ENCODE measurements around the gene CPVL.

The CPVL gene

DNA sequence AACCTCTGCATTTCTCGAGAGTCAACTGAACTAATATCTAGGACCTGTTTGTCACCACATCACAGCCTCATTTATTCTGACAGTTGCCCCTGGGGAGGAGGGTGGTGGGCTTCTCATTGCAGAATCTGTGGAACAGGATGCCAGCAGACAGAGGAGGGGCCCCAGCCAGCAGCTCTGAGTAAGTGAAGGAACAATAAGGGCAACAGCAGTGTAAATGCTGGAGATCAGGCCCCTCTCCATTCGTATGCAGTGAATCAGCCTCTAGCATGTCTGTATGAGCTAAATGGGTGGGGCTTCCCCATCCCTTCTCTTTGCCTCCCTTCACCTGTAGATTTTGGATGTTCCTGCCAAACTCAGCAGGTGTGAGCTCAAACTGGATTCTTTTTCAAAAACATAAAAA is 7.7 kb upstream of the CPVL start:
- DNase-seq: no peak

DNA sequence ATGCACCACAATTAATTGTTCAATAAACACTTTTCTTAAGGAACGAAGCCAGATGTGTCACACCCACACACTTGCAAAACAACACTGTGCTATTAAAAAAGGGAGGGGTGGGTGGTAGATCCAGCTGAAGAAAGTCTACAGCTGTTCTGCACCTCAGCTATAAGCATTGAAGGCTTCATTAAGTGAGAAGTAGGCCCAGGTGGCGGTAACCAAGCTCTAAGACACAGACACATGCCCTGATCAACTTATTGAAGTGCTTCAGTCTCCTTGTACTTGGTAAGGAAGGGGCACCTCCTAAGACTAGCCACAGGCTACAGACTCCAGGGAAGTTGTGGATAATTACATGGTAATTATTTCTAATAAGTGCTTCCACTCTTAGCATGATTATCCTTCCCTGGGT is 4.5 kb upstream of the CPVL start:
- peak; percentile 79 for DNase-seq

DNA sequence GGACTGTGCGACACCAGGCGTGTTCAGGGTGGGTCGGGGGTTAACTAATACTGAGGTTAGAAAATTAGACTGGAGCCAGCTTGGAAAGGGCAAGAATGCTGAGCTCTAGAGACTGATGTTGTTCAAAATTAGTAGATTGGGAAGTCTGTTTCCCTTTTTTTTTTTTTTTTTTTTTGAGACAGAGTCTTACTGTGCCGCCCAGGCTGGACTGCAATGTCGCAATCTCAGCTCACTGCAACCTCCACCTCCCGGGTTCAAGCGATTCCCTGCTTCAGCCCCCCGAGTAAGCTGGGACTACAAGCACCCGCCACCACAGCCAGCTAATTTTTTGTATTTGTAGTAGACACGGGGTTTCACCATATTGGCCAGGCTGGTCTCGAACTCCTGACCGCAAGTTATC is 2.7 kb upstream of the CPVL start:
- DNase-seq: no peak

DNA sequence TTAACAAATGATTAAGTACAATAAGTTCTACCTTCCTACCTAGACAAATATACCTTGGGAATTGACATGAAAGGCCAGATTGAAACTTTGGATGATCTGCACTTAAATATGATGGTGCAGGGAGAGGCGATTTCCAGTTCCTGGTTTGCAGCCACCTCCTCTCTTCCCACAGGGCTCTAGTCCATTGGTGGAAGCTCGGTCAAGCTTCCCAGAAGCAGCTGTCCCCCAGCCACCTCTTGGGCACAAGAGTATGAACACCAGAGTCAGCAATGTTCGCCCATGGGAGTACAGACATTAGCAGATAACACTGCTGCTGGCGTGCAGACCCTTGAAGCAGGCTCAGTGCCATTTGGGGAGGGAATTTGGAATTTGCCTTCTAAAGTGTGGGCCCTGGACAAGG is 1.5 kb upstream of the CPVL start:
- no peak for DNase-seq

DNA sequence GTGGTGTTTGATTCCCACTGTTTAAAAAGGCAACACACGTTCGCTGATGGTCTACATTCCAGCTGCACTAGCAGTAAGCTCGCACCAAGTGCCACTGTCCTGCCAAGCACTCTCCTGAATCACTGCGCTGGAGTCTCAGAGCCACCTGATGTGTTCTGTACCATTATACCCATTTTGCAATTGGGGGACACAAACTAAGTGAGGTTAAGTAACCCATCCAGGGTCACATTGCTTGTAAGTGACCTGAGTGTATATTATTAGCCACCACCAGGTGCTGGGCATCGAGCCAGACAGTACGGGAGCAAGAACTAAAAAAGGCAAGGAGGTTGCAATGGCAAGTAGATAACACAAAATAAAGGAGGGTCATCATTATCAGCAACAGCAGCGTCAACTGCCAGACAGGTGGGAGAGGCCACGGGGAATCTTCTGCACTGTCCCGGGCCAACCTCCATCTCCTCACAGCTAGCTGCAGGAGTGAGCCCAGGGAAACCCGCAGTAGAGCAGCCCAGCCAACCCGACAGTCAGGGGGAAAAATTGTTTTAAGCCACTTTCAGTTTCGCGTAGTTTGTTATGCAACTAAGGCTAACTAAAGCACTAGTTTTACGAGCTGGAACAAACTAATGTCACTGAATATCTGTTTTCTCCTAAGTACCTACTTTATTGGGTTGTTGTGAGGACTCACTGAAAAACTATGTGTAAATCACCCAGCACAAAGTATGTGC is 712 bp upstream of the CPVL start:
- no peak for DNase-seq

DNA sequence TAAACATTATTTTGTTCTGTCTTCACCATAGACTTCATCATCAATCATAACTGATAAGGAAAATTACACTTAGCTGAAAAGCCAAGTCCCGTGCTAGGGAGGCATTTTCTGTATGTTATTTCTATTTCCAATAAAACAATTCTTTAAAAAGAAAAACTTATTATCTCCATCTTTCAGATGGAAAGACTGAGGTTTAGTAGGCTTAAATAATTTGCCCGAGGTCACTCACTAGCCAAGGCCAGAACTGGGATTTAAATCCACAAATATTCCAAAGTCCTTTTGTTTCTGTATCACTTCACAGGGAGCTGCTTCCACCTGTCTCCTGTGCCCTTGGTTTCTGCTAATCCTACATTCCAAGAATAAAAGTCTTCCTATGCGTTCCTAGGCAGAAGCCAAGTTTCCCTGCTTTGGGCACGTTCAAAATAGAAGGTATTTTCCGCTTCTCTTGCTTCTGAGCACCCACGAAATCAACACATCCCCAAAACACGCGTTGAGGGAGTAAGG is 732 bp downstream of the CPVL start:
- no peak for DNase-seq

DNA sequence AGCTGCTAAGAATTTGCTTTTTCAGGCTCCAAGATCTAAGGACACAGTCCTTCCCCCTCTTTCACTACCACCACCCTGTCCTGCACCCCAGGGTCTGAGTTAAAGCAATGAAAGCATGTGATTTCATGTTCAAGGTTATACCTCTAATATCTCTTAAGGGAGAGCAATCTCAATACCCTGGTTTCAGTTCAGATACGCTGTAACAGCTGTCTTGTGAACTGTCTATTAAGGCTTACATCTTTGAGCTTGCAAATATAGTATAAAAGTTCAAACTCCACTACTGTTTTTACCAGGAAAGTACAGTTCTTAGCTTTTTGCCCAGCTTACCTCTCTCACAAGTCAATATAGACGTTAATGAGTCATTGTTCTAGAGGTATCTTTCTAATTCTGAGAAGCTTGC is 2.6 kb downstream of the CPVL start:
- no peak for DNase-seq

DNA sequence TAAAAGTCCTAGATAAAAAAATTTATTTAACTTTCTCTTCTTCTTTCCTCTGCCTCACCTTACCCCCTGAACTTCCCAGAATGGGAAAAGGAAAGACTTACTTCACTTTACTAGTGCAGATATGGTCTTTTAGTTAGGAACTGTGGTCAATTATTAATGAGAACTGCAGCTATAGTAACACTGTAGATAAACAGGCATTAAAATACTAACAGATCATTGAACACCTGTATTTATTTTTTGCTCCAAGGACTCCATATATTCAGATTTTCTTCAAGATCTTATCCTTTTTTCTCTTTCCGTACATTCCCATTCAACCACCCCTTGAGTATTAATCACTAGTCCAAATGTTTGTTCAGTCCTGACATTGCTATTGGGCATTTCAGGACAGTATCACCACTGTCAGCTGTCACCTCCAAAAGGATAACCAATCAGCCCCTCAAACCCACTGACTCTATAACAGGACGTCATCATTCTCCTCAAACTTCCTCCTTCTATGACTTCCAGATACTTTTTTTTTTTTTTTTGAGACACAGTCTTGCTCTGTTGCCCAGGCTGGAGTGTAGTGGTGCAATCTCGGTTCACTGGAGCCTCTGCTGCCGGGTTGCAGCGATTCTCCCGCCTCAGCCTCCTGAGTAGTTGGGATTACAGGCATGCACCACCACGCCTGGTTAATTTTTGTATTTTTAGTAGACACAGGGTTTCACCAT is 4.2 kb downstream of the CPVL start:
- no peak for DNase-seq

DNA sequence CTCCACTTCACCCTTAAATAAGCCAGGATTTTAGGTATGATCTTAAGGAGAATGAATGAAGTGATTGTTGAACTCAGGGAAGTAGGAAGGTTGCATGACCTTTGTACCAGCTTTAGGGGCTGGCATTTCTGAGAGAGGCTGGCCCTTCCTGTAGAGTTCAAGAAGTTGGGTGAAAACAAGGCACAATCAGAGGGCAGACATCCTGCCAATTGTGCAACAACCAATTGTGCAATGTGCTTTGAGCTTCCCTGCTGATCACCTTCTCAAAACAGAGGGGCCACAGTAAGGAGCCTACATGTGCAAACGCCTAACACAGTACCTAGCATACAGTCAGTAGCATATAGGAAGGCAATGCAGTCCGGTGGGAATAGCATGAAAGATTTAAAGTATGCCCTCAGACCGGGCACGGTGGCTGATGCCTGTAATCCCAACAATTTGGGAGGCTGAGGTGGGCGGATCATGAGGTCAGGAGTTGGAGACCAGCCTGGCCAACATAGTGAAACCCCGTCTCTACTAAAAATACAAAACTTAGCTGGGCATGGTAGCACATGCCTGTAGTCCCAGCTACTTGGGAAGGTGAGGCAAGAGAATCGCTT is 5.4 kb downstream of the CPVL start:
- DNase-seq: no peak

DNA sequence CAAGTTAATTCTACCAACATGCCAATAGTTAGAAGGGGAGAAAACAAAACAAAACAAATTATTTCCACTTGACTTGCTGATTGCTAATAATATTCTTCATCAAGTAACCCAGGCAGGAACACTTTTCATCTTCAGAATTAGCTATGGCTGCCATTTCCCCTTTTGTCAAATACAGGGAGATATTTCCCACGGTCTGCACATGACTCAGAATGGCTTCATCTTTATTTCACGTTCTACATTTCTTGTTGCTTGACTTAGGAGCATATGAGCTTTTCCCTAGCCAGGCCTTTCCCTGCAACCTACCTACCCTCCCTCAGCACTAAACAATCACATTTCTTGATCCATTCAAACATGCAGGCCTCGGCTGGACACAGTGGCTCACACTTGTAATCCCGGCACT is 6.5 kb downstream of the CPVL start:
- DNase-seq: no peak

DNA sequence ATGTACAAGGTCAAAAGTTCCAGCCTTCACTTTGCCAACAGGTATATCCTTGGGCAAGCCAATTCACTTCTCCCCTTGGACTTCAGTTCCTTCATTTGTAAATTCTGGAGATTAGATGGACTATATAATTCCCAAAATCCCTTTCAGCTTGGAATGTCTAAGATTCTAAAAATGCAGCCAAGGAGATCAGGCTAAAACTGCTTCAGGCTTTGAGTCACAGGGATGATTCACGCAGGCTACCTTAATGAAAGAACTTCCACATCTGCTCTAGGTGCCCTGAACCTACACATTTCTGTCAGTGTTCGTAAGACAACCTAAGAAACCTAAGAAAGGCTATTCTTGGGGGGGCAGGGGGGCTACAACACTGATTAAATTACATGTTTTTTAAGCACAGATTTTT is 7.1 kb downstream of the CPVL start:
- no peak for DNase-seq

DNA sequence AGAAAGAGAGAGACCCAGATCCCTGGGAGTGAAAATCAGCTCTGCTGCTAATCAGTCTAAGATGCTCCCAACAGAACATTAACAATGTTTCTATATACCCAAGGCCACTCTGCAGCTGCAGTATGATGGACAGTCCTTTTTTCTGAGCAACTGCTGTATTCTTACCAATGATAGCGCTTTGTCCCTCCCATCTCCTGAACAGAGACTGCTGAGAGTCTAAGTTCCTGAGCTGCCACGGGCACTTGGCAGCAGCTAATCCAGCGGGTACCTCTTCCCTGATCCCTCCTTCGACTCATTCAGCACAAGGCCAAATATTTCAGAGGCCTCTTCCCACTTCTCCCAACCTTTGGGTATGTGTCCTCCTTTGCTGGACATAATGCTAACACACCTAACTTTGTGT is 7.7 kb downstream of the CPVL start:
- no peak for DNase-seq

DNA sequence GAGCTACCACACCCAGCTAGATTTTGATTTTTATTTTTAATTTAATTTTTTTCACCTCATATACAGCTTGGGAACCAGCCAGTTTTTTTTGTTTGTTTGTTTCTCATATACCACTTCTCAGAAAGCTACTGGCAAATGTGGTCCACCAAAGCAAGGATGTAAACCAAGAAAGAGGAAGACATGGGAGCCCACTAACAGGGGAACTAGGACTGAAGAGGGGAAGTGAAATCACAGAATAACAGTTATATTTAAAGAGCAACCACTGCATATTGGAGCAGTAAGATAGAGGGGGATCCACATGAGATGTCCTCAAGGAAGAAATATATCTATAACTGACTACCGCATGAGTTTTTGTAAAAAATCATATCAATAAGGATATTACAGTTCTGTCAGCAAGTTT is 10.5 kb downstream of the CPVL start:
- DNase-seq: no peak

DNA sequence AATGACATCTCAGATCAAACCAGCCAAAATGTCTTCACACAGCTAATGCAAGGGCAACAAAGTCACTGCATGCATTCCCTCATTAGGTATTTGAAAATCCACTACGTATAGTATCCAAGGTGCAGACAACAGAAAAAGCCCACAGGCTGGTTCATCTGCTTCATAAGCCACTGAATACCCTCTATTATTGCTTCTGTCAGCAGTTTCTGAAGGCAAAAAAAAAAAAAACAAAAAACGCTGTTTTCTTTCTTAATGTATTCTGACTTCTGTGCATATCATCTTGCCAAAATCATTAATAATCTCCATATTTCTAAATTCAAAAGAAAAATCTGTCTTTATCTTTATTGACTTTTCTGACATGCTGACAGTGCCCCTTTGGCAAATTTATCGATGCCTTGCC is 13.4 kb downstream of the CPVL start:
- DNase-seq: no peak

DNA sequence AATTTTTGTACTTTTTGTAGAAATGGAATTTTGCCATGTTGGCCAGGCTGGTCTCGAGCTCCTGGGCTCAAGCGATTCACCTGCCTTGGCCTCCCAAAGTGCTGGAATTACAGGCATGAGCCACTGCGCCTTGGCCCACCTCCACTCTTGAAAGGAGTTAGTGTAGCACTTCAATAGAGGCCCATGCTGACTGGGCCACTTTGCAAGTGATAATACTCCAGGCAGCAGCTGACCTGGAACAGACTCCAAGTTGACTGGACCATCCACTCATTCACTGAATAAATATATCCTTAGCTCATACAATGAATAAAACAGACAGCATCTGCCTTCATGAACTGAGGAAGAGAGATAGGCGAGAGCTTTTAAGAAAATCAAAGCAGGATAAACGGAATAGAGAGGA is 14.7 kb downstream of the CPVL start:
- no peak for DNase-seq

DNA sequence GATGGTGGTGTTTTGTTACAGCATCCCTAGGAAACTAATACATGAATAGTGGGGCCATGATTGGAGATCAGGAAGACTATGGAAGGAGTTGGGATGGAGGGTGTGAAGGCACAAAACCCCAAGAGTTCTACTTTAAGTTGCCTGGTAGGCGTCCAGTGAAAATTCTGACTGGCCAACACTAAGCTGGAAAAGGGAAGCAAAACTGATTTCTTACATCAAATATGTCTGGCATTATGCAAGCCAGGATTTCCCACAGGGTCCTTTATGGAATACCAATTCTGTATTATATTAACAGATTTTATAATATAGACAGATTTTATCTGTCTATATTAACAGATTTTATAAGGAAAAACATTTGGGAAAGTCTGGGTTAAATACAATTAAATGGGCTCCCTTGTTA is 16.2 kb downstream of the CPVL start:
- DNase-seq: no peak

DNA sequence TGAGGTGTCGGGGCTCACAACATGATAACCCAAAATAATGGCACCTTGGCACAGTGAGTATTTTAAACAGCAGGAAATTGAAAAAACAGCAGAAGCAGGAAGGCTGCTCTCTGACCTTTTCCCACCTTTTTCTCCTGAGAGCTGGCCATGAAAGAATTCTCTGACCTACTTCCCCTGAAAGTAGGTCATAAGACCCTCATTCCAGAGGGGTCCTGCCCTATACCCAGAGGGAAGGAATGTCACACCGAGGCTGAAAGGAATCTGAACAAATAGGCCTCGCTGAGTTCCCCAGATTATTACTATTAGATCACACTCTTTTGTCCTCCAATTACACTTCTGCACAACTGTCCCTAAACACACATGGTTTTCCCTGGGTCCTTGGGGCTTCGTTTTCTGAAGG is 18.8 kb downstream of the CPVL start:
- DNase-seq: no peak

DNA sequence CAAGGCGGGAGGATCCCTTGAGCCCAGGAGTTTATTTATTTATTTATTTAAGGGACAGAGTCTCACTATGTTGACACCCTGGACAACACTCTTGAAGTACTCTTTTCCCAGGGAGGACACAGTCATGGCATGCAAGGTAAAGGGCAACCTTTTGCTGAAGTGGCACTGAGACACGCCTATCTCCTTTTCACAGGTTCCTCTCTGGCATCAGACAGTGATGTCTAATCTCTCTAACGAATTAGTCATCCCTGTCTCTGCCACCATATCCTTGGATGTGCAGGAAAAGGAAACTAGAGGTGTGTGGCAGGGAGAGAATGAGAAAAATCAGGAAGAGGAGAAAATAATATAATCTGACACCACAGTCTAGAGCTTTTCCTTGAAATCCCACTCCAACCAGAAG is 19.5 kb downstream of the CPVL start:
- DNase-seq: no peak

DNA sequence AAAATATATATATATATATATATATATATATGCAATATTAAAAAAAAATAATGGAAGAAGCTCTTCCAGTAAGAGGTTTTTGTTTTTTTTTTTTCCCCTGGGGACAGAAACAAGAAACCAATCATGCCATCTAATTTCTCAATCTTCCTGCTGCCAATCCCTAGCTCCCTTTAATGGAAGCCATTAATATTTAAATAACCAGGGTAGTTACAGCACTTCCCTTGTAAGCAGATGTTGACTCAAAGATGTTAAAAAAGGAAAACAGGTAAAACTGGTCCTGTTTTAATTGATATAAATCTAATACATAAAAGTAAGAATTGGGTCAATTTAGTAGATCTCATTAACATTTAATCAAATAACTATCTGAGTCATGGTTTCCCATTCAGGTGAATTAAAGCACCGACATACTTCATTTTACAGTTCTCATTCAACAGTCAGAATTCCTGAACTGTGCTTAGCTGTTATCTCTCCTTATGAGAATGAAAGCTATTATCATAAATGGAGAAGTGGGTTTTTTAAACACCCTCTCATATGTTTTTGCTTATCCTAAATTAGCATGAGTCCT is 22.6 kb downstream of the CPVL start:
- no peak for DNase-seq

DNA sequence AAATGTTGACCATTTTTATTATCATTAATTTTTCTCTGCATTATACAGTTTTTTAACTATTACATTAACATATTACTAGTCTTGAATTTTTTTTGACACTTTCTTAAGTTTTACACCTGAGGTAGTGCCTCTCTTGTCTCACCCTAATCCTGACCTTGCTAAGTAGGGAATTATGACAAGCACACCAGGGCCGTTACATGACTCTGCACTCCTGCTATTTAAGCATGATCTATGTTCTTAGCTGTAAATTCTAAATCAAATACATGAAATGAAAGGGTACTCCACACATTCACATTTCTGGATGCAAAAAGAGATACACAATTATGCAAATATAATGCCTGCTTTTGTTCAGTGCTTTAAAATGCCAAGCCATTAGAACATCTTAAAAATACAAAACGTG is 23.6 kb downstream of the CPVL start:
- no peak for DNase-seq

DNA sequence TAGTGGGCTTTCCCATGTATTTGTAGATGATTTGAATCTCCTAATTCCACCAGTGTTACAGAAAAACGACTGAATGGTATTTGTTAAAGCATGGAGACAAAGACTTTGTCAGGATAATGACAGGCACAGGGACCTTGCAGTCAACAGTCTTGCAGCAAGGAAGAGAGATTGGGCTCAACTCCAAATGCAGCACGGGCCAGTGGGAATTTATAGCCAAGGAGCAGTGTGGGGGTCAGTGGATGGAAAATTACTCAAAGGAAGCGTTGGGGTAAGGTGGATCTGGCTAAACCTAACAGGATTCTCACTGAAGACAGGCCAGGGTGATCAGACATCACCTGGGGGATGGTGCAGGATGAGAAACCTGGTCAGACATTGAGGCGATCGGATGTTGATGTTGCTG is 24.3 kb downstream of the CPVL start:
- DNase-seq: no peak

DNA sequence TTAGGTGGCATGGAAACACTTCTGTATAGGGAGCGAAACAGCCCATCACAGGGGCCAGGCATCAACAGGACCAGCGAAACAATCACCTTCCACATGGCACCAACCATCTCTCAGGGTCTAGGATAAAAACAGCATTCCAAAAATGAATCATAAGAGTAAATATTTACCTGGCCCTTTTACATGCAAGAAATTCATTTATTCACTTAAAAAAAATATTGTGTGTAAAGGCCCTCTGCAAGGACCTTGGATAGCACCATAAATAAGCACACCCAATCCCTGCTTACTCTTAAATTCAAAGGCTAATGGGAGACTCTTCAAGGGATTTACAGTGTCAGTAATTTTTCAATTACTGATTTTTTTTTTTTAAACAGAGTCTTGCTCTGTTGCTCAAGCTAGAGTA is 25.4 kb downstream of the CPVL start:
- no peak for DNase-seq

DNA sequence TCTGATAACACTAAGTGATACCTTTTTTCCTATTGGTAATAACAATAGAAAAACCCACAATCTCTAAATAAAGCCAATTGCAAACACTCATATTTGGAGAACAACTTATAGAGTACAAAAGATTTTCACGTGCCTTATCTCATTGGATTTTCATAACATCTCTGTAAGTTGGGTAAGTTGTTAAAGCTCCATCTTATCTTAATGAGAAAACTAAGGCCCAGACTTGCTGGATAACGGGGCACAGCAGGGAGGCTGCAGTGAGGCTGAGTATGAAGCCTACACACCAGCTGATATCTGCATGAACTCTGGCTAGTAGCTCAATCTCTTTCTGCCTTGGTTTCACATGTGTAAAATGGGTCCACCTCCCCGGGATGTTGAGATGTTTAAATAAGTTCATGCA is 26.8 kb downstream of the CPVL start:
- no peak for DNase-seq

All from NCI-H1417 treated with DMSO at 0.1 percent for 48 hours (cell line).